HCT116 (cell line): ENCODE results near the gene XRCC3. TPM values are rescaled to one million over a fixed set of nuclear protein-coding genes. Genes with fewer than 3 reads are reported as not detected.

Source experiments
- ATAC-seq: fragments of 200-7000 bp; cut with Tn5 transposase; 2 replicates; pipeline ENCODE4 v1.9.1; 2020; ENCODE audit warnings: mild to moderate bottlenecking, moderate library complexity
- BruUV-seq: library from RNA; stranded (reverse); fragments of 400-500 nt; replicated peaks from 2 replicates; lab custom pipeline; 2021; lab: Mats Ljungman, UMichigan
- CTCF ChIA-PET: fragments of 300-600 bp; sonication (Branson Sonifier 250); formaldehyde crosslinking; loops from one replicate; lab custom pipeline; 2021; ENCODE audit warnings: antibody characterized with exemption; lab: Charles Lee
- POLR2A ChIA-PET: fragments of 300-600, 350-600 bp; sonication (Branson Sonifier 250); formaldehyde crosslinking; loops from one replicate; lab custom pipeline; 2021; ENCODE audit warnings: antibody characterized with exemption; lab: Charles Lee
- RAD21 ChIA-PET, 2 experiments: fragments of 300-600 bp; sonication (Branson Sonifier 250); formaldehyde crosslinking; loops; one replicate each; lab custom pipeline; 2023; ENCODE audit warnings: low total read pairs in 2 of 2; ENCODE audit not compliant: uncharacterized antibody in 2 of 2, unreplicated experiment in 2 of 2, low non-redundant PET in 1 of 2; lab: Charles Lee
- DNase-seq: peaks from one replicate; pipeline ENCODE4 v3.0.0-alpha.2; 2010; ENCODE audit warnings: low read depth, low spot score
- H2AFZ ChIP-seq: fragments of 200-600 bp; shearing (Covaris generic), sonication (generic); 2 replicates; pipeline ENCODE4 v1.6.1; 2017; ENCODE audit warnings: low read depth, mixed run types, mixed read lengths, antibody characterized with exemption, low read length; ENCODE audit not compliant: poor library complexity, severe bottlenecking
- H3K27ac ChIP-seq: 2 replicates; pipeline ENCODE4 v1.5.1; 2012; ENCODE audit warnings: low read depth, low read length
- H3K27me3 ChIP-seq: fragments of 200-600 bp; sonication (generic); 2 replicates; pipeline ENCODE4 v1.6.1; 2016; ENCODE audit warnings: mixed run types, low read length, mixed read lengths; ENCODE audit not compliant: insufficient read depth
- H3K36me3 ChIP-seq, 2 experiments: fragments of 200-500 bp in 1 of 2; fragments of 200-600 bp in 1 of 2; sonication (Bioruptor generic) in 1 of 2; sonication (generic) in 1 of 2; 2 replicates each; pipeline versions ENCODE4 v1.5.1 to v1.6.1; 2014 to 2016; ENCODE audit warnings: low read length in 2 of 2, inconsistent platforms in 1 of 2, mixed read lengths in 1 of 2, mixed run types in 1 of 2; ENCODE audit not compliant: insufficient read depth in 2 of 2, control insufficient read depth in 1 of 2
- H3K4me1 ChIP-seq, 2 experiments: fragments of 200-600 bp in 1 of 2; sonication (generic) in 1 of 2; 2 replicates each; pipeline versions ENCODE4 v1.5.1 to v1.6.1; 2012 to 2017; ENCODE audit warnings: low read length in 2 of 2, inconsistent platforms in 1 of 2, mild to moderate bottlenecking in 1 of 2, mixed read lengths in 1 of 2, mixed run types in 1 of 2, moderate library complexity in 1 of 2; ENCODE audit not compliant: insufficient read depth in 2 of 2, control insufficient read depth in 1 of 2
- H3K4me2 ChIP-seq: fragments of 200-600 bp; sonication (generic); 2 replicates; pipeline ENCODE4 v1.6.1; 2017; ENCODE audit warnings: mixed run types, low read length, mixed read lengths
- H3K4me3 ChIP-seq, 2 experiments: fragments of 200-600 bp in 1 of 2; sonication (generic) in 1 of 2; replicated peaks in 1 of 2; 2 replicates each; pipeline ENCODE4 v1.5.1; 2011 to 2016; ENCODE audit warnings: low read length in 2 of 2, control low read depth in 1 of 2, low read depth in 1 of 2, mild to moderate bottlenecking in 1 of 2, mixed read lengths in 1 of 2, mixed run types in 1 of 2
- H3K79me2 ChIP-seq: fragments of 200-600 bp; sonication (generic); 2 replicates; pipeline ENCODE4 v1.6.1; 2017; ENCODE audit warnings: mild to moderate bottlenecking, mixed run types, low read length, moderate library complexity, mixed read lengths; ENCODE audit not compliant: insufficient read depth
- H3K9ac ChIP-seq: fragments of 200-600 bp; sonication (generic); 2 replicates; pipeline ENCODE4 v1.6.1; 2016; ENCODE audit warnings: low read length, mixed read lengths
- H3K9me2 ChIP-seq: fragments of 200-600 bp; sonication (generic), shearing (Covaris generic); 2 replicates; pipeline ENCODE4 v1.6.1; 2017; ENCODE audit warnings: mixed run types, mild to moderate bottlenecking, moderate library complexity; ENCODE audit not compliant: insufficient read depth
- H3K9me3 ChIP-seq, 2 experiments: fragments of 200-500 bp in 1 of 2; fragments of 200-600 bp in 1 of 2; sonication (Bioruptor generic) in 1 of 2; sonication (generic) in 1 of 2; 2 replicates each; pipeline ENCODE4 v1.6.1; 2014 to 2017; ENCODE audit warnings: low read length in 2 of 2, mixed read lengths in 2 of 2, inconsistent platforms in 1 of 2, low read depth in 1 of 2, mild to moderate bottlenecking in 1 of 2, mixed run types in 1 of 2, moderate library complexity in 1 of 2; ENCODE audit not compliant: control insufficient read depth in 1 of 2, insufficient read depth in 1 of 2
- H4K20me1 ChIP-seq: fragments of 200-600 bp; sonication (generic), shearing (Covaris generic); 2 replicates; pipeline ENCODE4 v1.6.1; 2017; ENCODE audit warnings: mixed run types, mild to moderate bottlenecking, moderate library complexity; ENCODE audit not compliant: insufficient read depth
- CBX3 ChIP-seq: IDR thresholded peaks from 2 replicates; pipeline ENCODE4 v1.6.1; 2012; ENCODE audit warnings: low read depth
- CEBPB ChIP-seq: IDR thresholded peaks from 2 replicates; pipeline ENCODE4 v1.6.1; 2012; ENCODE audit warnings: low read depth
- EGR1 ChIP-seq: IDR thresholded peaks from 2 replicates; pipeline ENCODE4 v1.6.1; 2012; ENCODE audit warnings: low read depth
- EZH2 ChIP-seq: fragments of 200-600 bp; sonication (generic); IDR thresholded peaks from 2 replicates; pipeline ENCODE4 v1.6.1; 2017; ENCODE audit warnings: antibody characterized with exemption, mixed run types
- EZH2phosphoT487 ChIP-seq: fragments of 200-600 bp; IDR thresholded peaks from 2 replicates; pipeline ENCODE4 v1.6.1; 2018; ENCODE audit warnings: antibody characterized with exemption, borderline replicate concordance
- JUND ChIP-seq: IDR thresholded peaks from 2 replicates; pipeline ENCODE4 v1.6.1; 2012
- POLR2A ChIP-seq: IDR thresholded peaks from 2 replicates; pipeline ENCODE4 v1.7.0; 2011; ENCODE audit warnings: borderline replicate concordance; ENCODE audit not compliant: insufficient read depth, insufficient read length; ENCODE audit errors: extremely low read depth
- RAD21 ChIP-seq: IDR thresholded peaks from 2 replicates; pipeline ENCODE4 v1.6.1; 2012; ENCODE audit warnings: low read depth, mild to moderate bottlenecking
- SIN3A ChIP-seq: IDR thresholded peaks from 2 replicates; pipeline ENCODE4 v1.6.1; 2012; ENCODE audit warnings: low read depth
- SRF ChIP-seq: IDR thresholded peaks from 2 replicates; pipeline ENCODE4 v1.6.1; 2012; ENCODE audit warnings: low read depth
- TCF7L2 ChIP-seq: IDR thresholded peaks from 2 replicates; pipeline ENCODE4 v1.7.0; 2011; ENCODE audit warnings: borderline replicate concordance, inconsistent platforms; ENCODE audit not compliant: insufficient read depth, insufficient read length; ENCODE audit errors: extremely low read depth
- YY1 ChIP-seq: IDR thresholded peaks from 2 replicates; pipeline ENCODE4 v1.6.1; 2011; ENCODE audit warnings: low read length, low read depth, moderate library complexity, mild to moderate bottlenecking; ENCODE audit not compliant: insufficient replicate concordance; ENCODE audit errors: extremely low read depth
- ZFX ChIP-seq: fragments of 450-650 bp; IDR thresholded peaks from 2 replicates; pipeline ENCODE4 v1.6.1; 2017
- intact Hi-C: fragments of 100-400 bp; cut with micrococcal nuclease; formaldehyde crosslinking; loops from 2 replicates; pipeline ENCODE4 v1.10.0; 2022
- total RNA-seq: library from RNA; stranded (reverse); gene quantifications from one replicate; pipeline ENCODE4 v1.2.1, GENCODE V29; 2021; ENCODE audit not compliant: unreplicated experiment
- TF ChIP-seq, protein P1 (sequence below): IDR thresholded peaks from 2 replicates; pipeline ENCODE4 v1.6.1; 2012; ENCODE audit warnings: low read depth
- TF ChIP-seq, protein P2 (sequence below): IDR thresholded peaks from 2 replicates; pipeline ENCODE4 v1.6.1; 2011; ENCODE audit warnings: mild to moderate bottlenecking, low read length, moderate library complexity; ENCODE audit not compliant: insufficient replicate concordance; ENCODE audit errors: extremely low read depth
- TF ChIP-seq, protein P3 (sequence below), 3 experiments: fragments of 200-600 bp in 1 of 3; sonication (generic) in 1 of 3; IDR thresholded peaks in 2 of 3; conservative IDR thresholded peaks in 1 of 3; 2 replicates each; pipeline ENCODE4 v1.5.1; 2012 to 2017; ENCODE audit warnings: low read depth in 2 of 3, low read length in 2 of 3, antibody characterized with exemption in 1 of 3, borderline replicate concordance in 1 of 3, control low read depth in 1 of 3, mild to moderate bottlenecking in 1 of 3, mixed read lengths in 1 of 3, mixed run types in 1 of 3, moderate library complexity in 1 of 3; ENCODE audit not compliant: insufficient read depth in 1 of 3
- TF ChIP-seq, protein P4 (sequence below): IDR thresholded peaks from 2 replicates; pipeline ENCODE4 v1.6.1; 2012

The XRCC3 gene
- total RNA-seq, 1 experiment from 2014 or later: 48.7 TPM

DNA sequence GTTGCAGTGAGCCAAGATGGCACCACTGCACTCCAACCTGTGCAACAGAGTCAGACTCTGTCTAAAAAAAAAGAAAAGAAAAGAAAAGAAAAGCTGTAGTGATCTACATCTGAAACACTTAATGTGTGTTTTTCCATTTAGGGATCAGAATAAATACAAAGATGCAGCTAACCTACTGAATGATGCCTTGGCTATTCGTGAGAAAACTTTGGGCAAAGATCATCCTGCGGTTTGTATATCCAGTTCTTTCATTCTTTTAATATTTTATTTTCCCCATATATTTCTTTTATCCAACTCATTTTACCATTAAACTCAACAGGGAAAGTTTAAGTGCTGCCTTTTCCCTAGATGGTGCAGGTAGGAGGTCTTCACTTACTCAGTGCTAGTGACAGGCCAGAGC lies 45.9 kb downstream of the XRCC3 start:
- intact Hi-C loops: no loop called here

More for the DNA sequence above, 45.9 kb downstream of the XRCC3 start:
- no peaks in the 10 kb centered on the region for H3K4me1 ChIP-seq
- TF ChIP-seq RAD21 (no peak), EZH2phosphoT487 (no peak), TCF7L2 (no peak), ZFX (no peak), EZH2 (no peak), CEBPB (no peak), EGR1 (no peak), YY1 (no peak), POLR2A (no peak), SRF (no peak), CBX3 (no peak), JUND (no peak), SIN3A (no peak)
- TF ChIP-seq, protein P1, sequence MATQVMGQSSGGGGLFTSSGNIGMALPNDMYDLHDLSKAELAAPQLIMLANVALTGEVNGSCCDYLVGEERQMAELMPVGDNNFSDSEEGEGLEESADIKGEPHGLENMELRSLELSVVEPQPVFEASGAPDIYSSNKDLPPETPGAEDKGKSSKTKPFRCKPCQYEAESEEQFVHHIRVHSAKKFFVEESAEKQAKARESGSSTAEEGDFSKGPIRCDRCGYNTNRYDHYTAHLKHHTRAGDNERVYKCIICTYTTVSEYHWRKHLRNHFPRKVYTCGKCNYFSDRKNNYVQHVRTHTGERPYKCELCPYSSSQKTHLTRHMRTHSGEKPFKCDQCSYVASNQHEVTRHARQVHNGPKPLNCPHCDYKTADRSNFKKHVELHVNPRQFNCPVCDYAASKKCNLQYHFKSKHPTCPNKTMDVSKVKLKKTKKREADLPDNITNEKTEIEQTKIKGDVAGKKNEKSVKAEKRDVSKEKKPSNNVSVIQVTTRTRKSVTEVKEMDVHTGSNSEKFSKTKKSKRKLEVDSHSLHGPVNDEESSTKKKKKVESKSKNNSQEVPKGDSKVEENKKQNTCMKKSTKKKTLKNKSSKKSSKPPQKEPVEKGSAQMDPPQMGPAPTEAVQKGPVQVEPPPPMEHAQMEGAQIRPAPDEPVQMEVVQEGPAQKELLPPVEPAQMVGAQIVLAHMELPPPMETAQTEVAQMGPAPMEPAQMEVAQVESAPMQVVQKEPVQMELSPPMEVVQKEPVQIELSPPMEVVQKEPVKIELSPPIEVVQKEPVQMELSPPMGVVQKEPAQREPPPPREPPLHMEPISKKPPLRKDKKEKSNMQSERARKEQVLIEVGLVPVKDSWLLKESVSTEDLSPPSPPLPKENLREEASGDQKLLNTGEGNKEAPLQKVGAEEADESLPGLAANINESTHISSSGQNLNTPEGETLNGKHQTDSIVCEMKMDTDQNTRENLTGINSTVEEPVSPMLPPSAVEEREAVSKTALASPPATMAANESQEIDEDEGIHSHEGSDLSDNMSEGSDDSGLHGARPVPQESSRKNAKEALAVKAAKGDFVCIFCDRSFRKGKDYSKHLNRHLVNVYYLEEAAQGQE: no peak
- TF ChIP-seq, protein P2, sequence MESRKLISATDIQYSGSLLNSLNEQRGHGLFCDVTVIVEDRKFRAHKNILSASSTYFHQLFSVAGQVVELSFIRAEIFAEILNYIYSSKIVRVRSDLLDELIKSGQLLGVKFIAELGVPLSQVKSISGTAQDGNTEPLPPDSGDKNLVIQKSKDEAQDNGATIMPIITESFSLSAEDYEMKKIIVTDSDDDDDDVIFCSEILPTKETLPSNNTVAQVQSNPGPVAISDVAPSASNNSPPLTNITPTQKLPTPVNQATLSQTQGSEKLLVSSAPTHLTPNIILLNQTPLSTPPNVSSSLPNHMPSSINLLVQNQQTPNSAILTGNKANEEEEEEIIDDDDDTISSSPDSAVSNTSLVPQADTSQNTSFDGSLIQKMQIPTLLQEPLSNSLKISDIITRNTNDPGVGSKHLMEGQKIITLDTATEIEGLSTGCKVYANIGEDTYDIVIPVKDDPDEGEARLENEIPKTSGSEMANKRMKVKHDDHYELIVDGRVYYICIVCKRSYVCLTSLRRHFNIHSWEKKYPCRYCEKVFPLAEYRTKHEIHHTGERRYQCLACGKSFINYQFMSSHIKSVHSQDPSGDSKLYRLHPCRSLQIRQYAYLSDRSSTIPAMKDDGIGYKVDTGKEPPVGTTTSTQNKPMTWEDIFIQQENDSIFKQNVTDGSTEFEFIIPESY: no peak
- TF ChIP-seq, protein P3, sequence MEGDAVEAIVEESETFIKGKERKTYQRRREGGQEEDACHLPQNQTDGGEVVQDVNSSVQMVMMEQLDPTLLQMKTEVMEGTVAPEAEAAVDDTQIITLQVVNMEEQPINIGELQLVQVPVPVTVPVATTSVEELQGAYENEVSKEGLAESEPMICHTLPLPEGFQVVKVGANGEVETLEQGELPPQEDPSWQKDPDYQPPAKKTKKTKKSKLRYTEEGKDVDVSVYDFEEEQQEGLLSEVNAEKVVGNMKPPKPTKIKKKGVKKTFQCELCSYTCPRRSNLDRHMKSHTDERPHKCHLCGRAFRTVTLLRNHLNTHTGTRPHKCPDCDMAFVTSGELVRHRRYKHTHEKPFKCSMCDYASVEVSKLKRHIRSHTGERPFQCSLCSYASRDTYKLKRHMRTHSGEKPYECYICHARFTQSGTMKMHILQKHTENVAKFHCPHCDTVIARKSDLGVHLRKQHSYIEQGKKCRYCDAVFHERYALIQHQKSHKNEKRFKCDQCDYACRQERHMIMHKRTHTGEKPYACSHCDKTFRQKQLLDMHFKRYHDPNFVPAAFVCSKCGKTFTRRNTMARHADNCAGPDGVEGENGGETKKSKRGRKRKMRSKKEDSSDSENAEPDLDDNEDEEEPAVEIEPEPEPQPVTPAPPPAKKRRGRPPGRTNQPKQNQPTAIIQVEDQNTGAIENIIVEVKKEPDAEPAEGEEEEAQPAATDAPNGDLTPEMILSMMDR (IDR thresholded peaks at IDR 0.05 in 2 of 3, conservative IDR thresholded peaks at IDR 0.05 in 1 of 3; ENCODE audit: borderline replicate concordance in 1 of 3, insufficient read depth in 1 of 3, low read depth in 2 of 3, low read length in 2 of 3): no peak
- TF ChIP-seq, protein P4, sequence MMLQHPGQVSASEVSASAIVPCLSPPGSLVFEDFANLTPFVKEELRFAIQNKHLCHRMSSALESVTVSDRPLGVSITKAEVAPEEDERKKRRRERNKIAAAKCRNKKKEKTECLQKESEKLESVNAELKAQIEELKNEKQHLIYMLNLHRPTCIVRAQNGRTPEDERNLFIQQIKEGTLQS: no peak
- TF ChIP-seq, all 23 proteins: peak for 0
- Histone ChIP-seq H3K79me2 (peaks cover 37% of the 10 kb centered on the region), H3K4me3 (no peak overlapping the region), H3K27ac (no peak overlapping the region), H3K9me2 (no peaks in the 10 kb centered on the region), H2AFZ (no peak overlapping the region), H3K9me3 (no peaks in the 10 kb centered on the region), H3K27me3 (no peaks in the 10 kb centered on the region), H3K36me3 (peaks cover 28 to 38% of the 10 kb centered on the region in 2 experiments), H3K9ac (no peak overlapping the region), H3K4me2 (no peak overlapping the region), H4K20me1 (no peaks in the 10 kb centered on the region)
- RAD21 ChIA-PET: no interaction called here
- ATAC-seq (no peak), DNase-seq (no peak)
- BruUV-seq: no TSS peak
- CTCF ChIA-PET: no interaction called here
- POLR2A ChIA-PET: no interaction called here
